Liver (tissue), 3 donors: ENCODE data around the gene SIGLEC1.

Source experiments
- EGR1 ChIP-seq, 2 donors: IDR thresholded peaks; 2 replicates each; pipeline ENCODE4 v1.6.1; 2016 to 2018; ENCODE audit warnings: antibody characterized with exemption in 2 of 2, low read depth in 2 of 2
- HNF4A ChIP-seq, 2 donors: conservative IDR thresholded peaks; 2 replicates each; pipeline ENCODE4 v1.6.1; 2016; ENCODE audit warnings: antibody characterized with exemption in 2 of 2, mild to moderate bottlenecking in 2 of 2
- JUND ChIP-seq, 2 donors: IDR thresholded peaks; 2 replicates each; pipeline ENCODE4 v1.6.1; 2016; ENCODE audit warnings: antibody characterized with exemption in 2 of 2
- RAD21 ChIP-seq, 2 donors: IDR thresholded peaks; 2 replicates each; pipeline ENCODE4 v1.6.1; 2016; ENCODE audit warnings: antibody characterized with exemption in 2 of 2, mild to moderate bottlenecking in 2 of 2
- TF ChIP-seq, protein P1 (sequence below): fragments of 150-350 bp; IDR thresholded peaks from 2 replicates; pipeline ENCODE4 v1.5.1; 2017; ENCODE audit warnings: improper control_type of control experiment, low read depth, low read length; ENCODE audit not compliant: missing input control
- TF ChIP-seq, protein P2 (sequence below): IDR thresholded peaks from 2 replicates; pipeline ENCODE4 v1.6.1; 2016; ENCODE audit warnings: antibody characterized with exemption, mild to moderate bottlenecking
- TF ChIP-seq, protein P3 (sequence below): IDR thresholded peaks from 2 replicates; pipeline ENCODE4 v1.6.1; 2016; ENCODE audit warnings: antibody characterized with exemption
- TF ChIP-seq, protein P4 (sequence below): IDR thresholded peaks from 2 replicates; pipeline ENCODE4 v1.6.1; 2016; ENCODE audit warnings: antibody characterized with exemption
- donor health status: healthy.
- donor health status: healthy.

DNA sequence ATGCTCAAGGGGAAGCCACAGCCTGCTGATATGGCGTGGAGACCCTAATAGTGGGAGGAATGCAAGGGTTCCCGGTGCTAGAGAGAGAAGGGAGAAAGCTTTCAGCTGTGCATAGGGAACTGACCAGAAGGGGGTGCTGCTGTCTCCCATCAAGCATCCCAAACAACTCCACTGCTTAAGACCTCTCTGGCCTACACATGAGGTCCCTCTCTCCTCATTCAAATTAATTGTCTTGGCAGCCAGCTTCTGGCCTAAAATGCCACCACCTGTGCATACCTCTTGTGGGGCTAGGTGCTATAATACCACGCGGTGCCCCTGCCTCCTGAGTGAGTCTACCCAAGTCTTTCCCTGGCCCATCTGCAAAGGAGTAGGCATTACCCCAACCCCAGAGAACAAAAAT lies 40.7 kb upstream of the SIGLEC1 start:
- TF ChIP-seq, protein P1, sequence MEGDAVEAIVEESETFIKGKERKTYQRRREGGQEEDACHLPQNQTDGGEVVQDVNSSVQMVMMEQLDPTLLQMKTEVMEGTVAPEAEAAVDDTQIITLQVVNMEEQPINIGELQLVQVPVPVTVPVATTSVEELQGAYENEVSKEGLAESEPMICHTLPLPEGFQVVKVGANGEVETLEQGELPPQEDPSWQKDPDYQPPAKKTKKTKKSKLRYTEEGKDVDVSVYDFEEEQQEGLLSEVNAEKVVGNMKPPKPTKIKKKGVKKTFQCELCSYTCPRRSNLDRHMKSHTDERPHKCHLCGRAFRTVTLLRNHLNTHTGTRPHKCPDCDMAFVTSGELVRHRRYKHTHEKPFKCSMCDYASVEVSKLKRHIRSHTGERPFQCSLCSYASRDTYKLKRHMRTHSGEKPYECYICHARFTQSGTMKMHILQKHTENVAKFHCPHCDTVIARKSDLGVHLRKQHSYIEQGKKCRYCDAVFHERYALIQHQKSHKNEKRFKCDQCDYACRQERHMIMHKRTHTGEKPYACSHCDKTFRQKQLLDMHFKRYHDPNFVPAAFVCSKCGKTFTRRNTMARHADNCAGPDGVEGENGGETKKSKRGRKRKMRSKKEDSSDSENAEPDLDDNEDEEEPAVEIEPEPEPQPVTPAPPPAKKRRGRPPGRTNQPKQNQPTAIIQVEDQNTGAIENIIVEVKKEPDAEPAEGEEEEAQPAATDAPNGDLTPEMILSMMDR, result peak; percentile 53
- TF ChIP-seq RAD21 (IDR thresholded peaks at IDR 0.05), result peak; percentile 77 to 82
- TF ChIP-seq HNF4A (conservative IDR thresholded peaks at IDR 0.05), result no peak
- no peak for TF ChIP-seq JUND (IDR thresholded peaks at IDR 0.05)
- TF ChIP-seq EGR1 (IDR thresholded peaks at IDR 0.05; ENCODE audit: low read depth in 2 of 2), result no peak
- TF ChIP-seq, protein P2, sequence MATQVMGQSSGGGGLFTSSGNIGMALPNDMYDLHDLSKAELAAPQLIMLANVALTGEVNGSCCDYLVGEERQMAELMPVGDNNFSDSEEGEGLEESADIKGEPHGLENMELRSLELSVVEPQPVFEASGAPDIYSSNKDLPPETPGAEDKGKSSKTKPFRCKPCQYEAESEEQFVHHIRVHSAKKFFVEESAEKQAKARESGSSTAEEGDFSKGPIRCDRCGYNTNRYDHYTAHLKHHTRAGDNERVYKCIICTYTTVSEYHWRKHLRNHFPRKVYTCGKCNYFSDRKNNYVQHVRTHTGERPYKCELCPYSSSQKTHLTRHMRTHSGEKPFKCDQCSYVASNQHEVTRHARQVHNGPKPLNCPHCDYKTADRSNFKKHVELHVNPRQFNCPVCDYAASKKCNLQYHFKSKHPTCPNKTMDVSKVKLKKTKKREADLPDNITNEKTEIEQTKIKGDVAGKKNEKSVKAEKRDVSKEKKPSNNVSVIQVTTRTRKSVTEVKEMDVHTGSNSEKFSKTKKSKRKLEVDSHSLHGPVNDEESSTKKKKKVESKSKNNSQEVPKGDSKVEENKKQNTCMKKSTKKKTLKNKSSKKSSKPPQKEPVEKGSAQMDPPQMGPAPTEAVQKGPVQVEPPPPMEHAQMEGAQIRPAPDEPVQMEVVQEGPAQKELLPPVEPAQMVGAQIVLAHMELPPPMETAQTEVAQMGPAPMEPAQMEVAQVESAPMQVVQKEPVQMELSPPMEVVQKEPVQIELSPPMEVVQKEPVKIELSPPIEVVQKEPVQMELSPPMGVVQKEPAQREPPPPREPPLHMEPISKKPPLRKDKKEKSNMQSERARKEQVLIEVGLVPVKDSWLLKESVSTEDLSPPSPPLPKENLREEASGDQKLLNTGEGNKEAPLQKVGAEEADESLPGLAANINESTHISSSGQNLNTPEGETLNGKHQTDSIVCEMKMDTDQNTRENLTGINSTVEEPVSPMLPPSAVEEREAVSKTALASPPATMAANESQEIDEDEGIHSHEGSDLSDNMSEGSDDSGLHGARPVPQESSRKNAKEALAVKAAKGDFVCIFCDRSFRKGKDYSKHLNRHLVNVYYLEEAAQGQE, result no peak
- TF ChIP-seq, protein P3, sequence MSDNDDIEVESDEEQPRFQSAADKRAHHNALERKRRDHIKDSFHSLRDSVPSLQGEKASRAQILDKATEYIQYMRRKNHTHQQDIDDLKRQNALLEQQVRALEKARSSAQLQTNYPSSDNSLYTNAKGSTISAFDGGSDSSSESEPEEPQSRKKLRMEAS, result no peak
- TF ChIP-seq, protein P4, sequence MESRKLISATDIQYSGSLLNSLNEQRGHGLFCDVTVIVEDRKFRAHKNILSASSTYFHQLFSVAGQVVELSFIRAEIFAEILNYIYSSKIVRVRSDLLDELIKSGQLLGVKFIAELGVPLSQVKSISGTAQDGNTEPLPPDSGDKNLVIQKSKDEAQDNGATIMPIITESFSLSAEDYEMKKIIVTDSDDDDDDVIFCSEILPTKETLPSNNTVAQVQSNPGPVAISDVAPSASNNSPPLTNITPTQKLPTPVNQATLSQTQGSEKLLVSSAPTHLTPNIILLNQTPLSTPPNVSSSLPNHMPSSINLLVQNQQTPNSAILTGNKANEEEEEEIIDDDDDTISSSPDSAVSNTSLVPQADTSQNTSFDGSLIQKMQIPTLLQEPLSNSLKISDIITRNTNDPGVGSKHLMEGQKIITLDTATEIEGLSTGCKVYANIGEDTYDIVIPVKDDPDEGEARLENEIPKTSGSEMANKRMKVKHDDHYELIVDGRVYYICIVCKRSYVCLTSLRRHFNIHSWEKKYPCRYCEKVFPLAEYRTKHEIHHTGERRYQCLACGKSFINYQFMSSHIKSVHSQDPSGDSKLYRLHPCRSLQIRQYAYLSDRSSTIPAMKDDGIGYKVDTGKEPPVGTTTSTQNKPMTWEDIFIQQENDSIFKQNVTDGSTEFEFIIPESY, result no peak
